ENCODE results near the gene IFNAR1.
"Not testable (repeated sequence)": the region's sequence is repeated elsewhere in the genome, so short reads cannot be mapped to it uniquely, and the experiment has no call there.

The IFNAR1 gene

GRCh38 chr21:33345751-33346238 lies 21.0 kb downstream of the IFNAR1 start:
- DNase-seq (ENCODE audit: low read depth in 3 of 3) = no peak

- DNase-seq (ENCODE audit: low read depth in 3 of 3) = no peak
Observed at GRCh38 chr21:33348706-33349105, 23.9 kb downstream of the IFNAR1 start.

- no peak for DNase-seq (ENCODE audit: low read depth in 3 of 3)
Observed at GRCh38 chr21:33350676-33351075, 25.9 kb downstream of the IFNAR1 start.

GRCh38 chr21:33355355-33355754 lies 30.6 kb downstream of the IFNAR1 start:
- no peak for DNase-seq (ENCODE audit: low read depth in 3 of 3)

GRCh38 chr21:33355996-33356395 lies 31.2 kb downstream of the IFNAR1 start:
- DNase-seq (ENCODE audit: low read depth in 3 of 3) = no peak

GRCh38 chr21:33357177-33357576 lies 32.4 kb downstream of the IFNAR1 start:
- DNase-seq (ENCODE audit: low read depth in 3 of 3) = no peak

GRCh38 chr21:33359446-33359845 lies 34.7 kb downstream of the IFNAR1 start:
- no peak for DNase-seq (ENCODE audit: low read depth in 3 of 3)

- DNase-seq (ENCODE audit: low read depth in 3 of 3) = no peak
Observed at GRCh38 chr21:33360281-33360680, 35.5 kb downstream of the IFNAR1 start.

- DNase-seq (ENCODE audit: low read depth in 3 of 3) = peak; percentile 73 to 89 (median 82)
Observed at GRCh38 chr21:33360881-33361602, 36.3 kb downstream of the IFNAR1 start.

- peak in 2 of 3 experiments; percentile 22 to 46 for DNase-seq (ENCODE audit: low read depth in 3 of 3)
Observed at GRCh38 chr21:33362044-33362555, 37.3 kb downstream of the IFNAR1 start.

GRCh38 chr21:33363911-33364609 lies 39.3 kb downstream of the IFNAR1 start:
- not testable (repeated sequence) for DNase-seq (ENCODE audit: low read depth in 3 of 3)

GRCh38 chr21:33364830-33365229 lies 40.1 kb downstream of the IFNAR1 start:
- no peak for DNase-seq (ENCODE audit: low read depth in 3 of 3)

GRCh38 chr21:33367309-33367973 lies 42.7 kb downstream of the IFNAR1 start:
- no peak for DNase-seq (ENCODE audit: low read depth in 3 of 3)

- no peak for DNase-seq (ENCODE audit: low read depth in 3 of 3)
Observed at GRCh38 chr21:33368124-33368523, 43.4 kb downstream of the IFNAR1 start.

GRCh38 chr21:33368576-33368975 lies 43.8 kb downstream of the IFNAR1 start:
- DNase-seq (ENCODE audit: low read depth in 3 of 3) = no peak

GRCh38 chr21:33369586-33369985 lies 44.8 kb downstream of the IFNAR1 start:
- no peak for DNase-seq (ENCODE audit: low read depth in 3 of 3)

GRCh38 chr21:33370305-33370704 lies 45.5 kb downstream of the IFNAR1 start:
- no peak for DNase-seq (ENCODE audit: low read depth in 3 of 3)

GRCh38 chr21:33371366-33371765 lies 46.6 kb downstream of the IFNAR1 start:
- DNase-seq (ENCODE audit: low read depth in 3 of 3) = no peak

GRCh38 chr21:33372582-33372981 lies 47.8 kb downstream of the IFNAR1 start:
- no peak for DNase-seq (ENCODE audit: low read depth in 3 of 3)

GRCh38 chr21:33373451-33373850 lies 48.7 kb downstream of the IFNAR1 start:
- no peak for DNase-seq (ENCODE audit: low read depth in 3 of 3)

GRCh38 chr21:33374080-33374449 lies 49.3 kb downstream of the IFNAR1 start:
- DNase-seq (ENCODE audit: low read depth in 3 of 3) = no peak

- peak in 2 of 3 experiments; percentile 43 to 48 for DNase-seq (ENCODE audit: low read depth in 3 of 3)
Observed at GRCh38 chr21:33374450-33375096, 49.8 kb downstream of the IFNAR1 start.

Data from stimulated activated CD4-positive, alpha-beta T cell treated with anti-CD3 and anti-CD28 coated beads, TNF-alpha, amount 100 ng/mL, for 4 hours (primary cell).